HepG2 (cell line): ENCODE data around the gene ALB. TPM values are rescaled to one million over a fixed set of nuclear protein-coding genes. Genes with fewer than 3 reads are reported as not detected.

ENCODE experiments used
- FOXC1 ChIP-seq: sonication (generic); formaldehyde crosslinking; IDR thresholded peaks from 2 replicates; pipeline ENCODE4 v1.8.0; 2022; ENCODE audit warnings: mild to moderate bottlenecking, missing genetic modification reagents, borderline replicate concordance
- GABPA ChIP-seq, 2 experiments: IDR thresholded peaks; 2 replicates each; pipeline ENCODE4 v1.6.1; 2011 to 2016; ENCODE audit warnings: low read depth in 2 of 2, low read length in 1 of 2, missing biosample characterization in 1 of 2, missing genetic modification characterization in 1 of 2
- HBP1 ChIP-seq: IDR thresholded peaks from 2 replicates; pipeline ENCODE4 v1.6.1; 2016; ENCODE audit warnings: low read depth, control low read depth
- KLF11 ChIP-seq: IDR thresholded peaks from 2 replicates; pipeline ENCODE4 v1.6.1; 2016; ENCODE audit warnings: missing compliant biosample characterization
- MAF1 ChIP-seq: sonication (generic); formaldehyde crosslinking; IDR thresholded peaks from 2 replicates; pipeline ENCODE4 v1.5.0; 2020; ENCODE audit warnings: missing genetic modification reagents, borderline replicate concordance
- MAFK ChIP-seq, 2 experiments: IDR thresholded peaks in 1 of 2; conservative IDR thresholded peaks in 1 of 2; 2 replicates each; pipeline ENCODE4 v1.6.1; 2011; ENCODE audit warnings: improper control_type of control experiment in 2 of 2, low read length in 2 of 2
- MAZ ChIP-seq, 2 experiments: sonication (generic) in 1 of 2; formaldehyde crosslinking in 1 of 2; IDR thresholded peaks; 2 replicates each; pipeline versions ENCODE4 v1.5.0 to v1.6.1; 2012 to 2020; ENCODE audit warnings: low read depth in 2 of 2, mild to moderate bottlenecking in 2 of 2, borderline replicate concordance in 1 of 2, improper control_type of control experiment in 1 of 2, low read length in 1 of 2, missing genetic modification reagents in 1 of 2, moderate library complexity in 1 of 2
- MYC ChIP-seq: sonication (generic); formaldehyde crosslinking; IDR thresholded peaks from 2 replicates; pipeline ENCODE4 v1.9.0; 2021; ENCODE audit warnings: missing genetic modification reagents, borderline replicate concordance
- MYNN ChIP-seq: sonication (generic); formaldehyde crosslinking; IDR thresholded peaks from 2 replicates; pipeline ENCODE4 v1.4.0; 2020; ENCODE audit warnings: mild to moderate bottlenecking, low read depth, missing genetic modification reagents
- NFE2L1 ChIP-seq: sonication (generic); formaldehyde crosslinking; IDR thresholded peaks from 2 replicates; pipeline ENCODE4 v1.4.0; 2020; ENCODE audit warnings: missing genetic modification reagents, mild to moderate bottlenecking, borderline replicate concordance
- NPAS2 ChIP-seq: sonication (generic); formaldehyde crosslinking; IDR thresholded peaks from 2 replicates; pipeline ENCODE4 v1.8.0; 2022; ENCODE audit warnings: mild to moderate bottlenecking, missing genetic modification reagents, borderline replicate concordance
- SKI ChIP-seq: fragments of 450-650 bp; IDR thresholded peaks from one replicate; pipeline ENCODE4 v1.6.1; 2018; ENCODE audit warnings: mild to moderate bottlenecking; ENCODE audit not compliant: partially characterized antibody
- TGIF2 ChIP-seq: IDR thresholded peaks from 2 replicates; pipeline ENCODE4 v1.6.1; 2016; ENCODE audit warnings: control low read depth, missing compliant biosample characterization
- ZBTB14 ChIP-seq: sonication (generic); formaldehyde crosslinking; IDR thresholded peaks from 2 replicates; pipeline ENCODE4 v1.4.0; 2020; ENCODE audit warnings: missing genetic modification reagents
- ZNF205 ChIP-seq: IDR thresholded peaks from 2 replicates; pipeline ENCODE4 v1.6.1; 2018; ENCODE audit warnings: missing biosample characterization, missing genetic modification reagents
- ZNF619 ChIP-seq: sonication (generic); formaldehyde crosslinking; IDR thresholded peaks from 2 replicates; pipeline ENCODE4 v1.4.0; 2020; ENCODE audit warnings: mild to moderate bottlenecking, missing genetic modification reagents
- ZNF629 ChIP-seq: sonication (generic); formaldehyde crosslinking; conservative IDR thresholded peaks from 2 replicates; pipeline ENCODE4 v1.5.0; 2020; ENCODE audit warnings: missing genetic modification reagents
- ZNF687 ChIP-seq: sonication (generic); formaldehyde crosslinking; IDR thresholded peaks from 2 replicates; pipeline ENCODE4 v1.5.1; 2020; ENCODE audit warnings: mild to moderate bottlenecking, missing genetic modification reagents, moderate library complexity
- ZSCAN22 ChIP-seq: sonication (generic); formaldehyde crosslinking; IDR thresholded peaks from 2 replicates; pipeline ENCODE4 v1.4.0; 2020; ENCODE audit warnings: mild to moderate bottlenecking, missing genetic modification reagents
- ZSCAN30 ChIP-seq: sonication (generic); formaldehyde crosslinking; IDR thresholded peaks from 2 replicates; pipeline ENCODE4 v1.5.0; 2020; ENCODE audit warnings: mild to moderate bottlenecking, missing genetic modification reagents
- polyA plus RNA-seq, 8 experiments: library from polyadenylated mRNA; depleted of rRNA in 3 of 8; stranded (reverse) in 7 of 8; unstranded in 1 of 8; fragments of >200 nt; fragmentation: Illumina TruSeq in 4 of 8; extraction: Trizol in 4 of 8; gene quantifications; 2 replicates each; pipeline versions ENCODE4 v1.2.1 to v1.2.3, GENCODE V29; 2011 to 2016; ENCODE audit warnings: low read depth in 4 of 8, missing spikeins in 1 of 8, mixed read lengths in 1 of 8; ENCODE audit not compliant: insufficient read depth in 1 of 8
- total RNA-seq, 5 experiments: library from RNA; depleted of rRNA; stranded (reverse); fragments of >200 nt; fragmentation: Illumina TruSeq; extraction: Trizol; gene quantifications; 2 replicates each; pipeline ENCODE4 v1.2.3, GENCODE V29; 2016; ENCODE audit warnings: low read depth in 1 of 5
- TF ChIP-seq, protein P1 (sequence below): sonication (generic); formaldehyde crosslinking; IDR thresholded peaks from 2 replicates; pipeline ENCODE4 v1.4.0; 2020; ENCODE audit warnings: missing genetic modification reagents, mild to moderate bottlenecking, borderline replicate concordance

Gene ALB
- total and polyA plus RNA-seq, 2 of the 13 experiments (the other 11 are each of a cell fraction or from before 2014, with no cell fraction given), result 22,259 to 22,625 TPM

DNA sequence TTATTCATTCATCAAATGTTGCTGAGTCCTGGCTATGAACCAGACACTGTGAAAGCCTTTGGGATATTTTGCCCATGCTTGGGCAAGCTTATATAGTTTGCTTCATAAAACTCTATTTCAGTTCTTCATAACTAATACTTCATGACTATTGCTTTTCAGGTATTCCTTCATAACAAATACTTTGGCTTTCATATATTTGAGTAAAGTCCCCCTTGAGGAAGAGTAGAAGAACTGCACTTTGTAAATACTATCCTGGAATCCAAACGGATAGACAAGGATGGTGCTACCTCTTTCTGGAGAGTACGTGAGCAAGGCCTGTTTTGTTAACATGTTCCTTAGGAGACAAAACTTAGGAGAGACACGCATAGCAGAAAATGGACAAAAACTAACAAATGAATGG, 30.2 kb downstream of the ALB start (continued):
- TF ChIP-seq ZSCAN30 (CRISPR knock-in tag), result no peak
- no peak for TF ChIP-seq ZNF619 (CRISPR knock-in tag)
- no peak for TF ChIP-seq ZNF687 (CRISPR knock-in tag)
- TF ChIP-seq GABPA (IDR thresholded peaks at IDR 0.05; ENCODE audit: low read depth, low read length), result no peak
- TF ChIP-seq GABPA (CRISPR knock-in tag; IDR thresholded peaks at IDR 0.05; ENCODE audit: low read depth), result no peak
- TF ChIP-seq MAFK (conservative IDR thresholded peaks at IDR 0.05 in 1 of 2, IDR thresholded peaks at IDR 0.05 in 1 of 2; ENCODE audit: low read length in 2 of 2), result no peak
- no peak for TF ChIP-seq MYC (CRISPR knock-in tag)
- no peak for TF ChIP-seq ZNF629 (CRISPR knock-in tag)
- no peak for TF ChIP-seq NFE2L1 (CRISPR knock-in tag)
- no peak for TF ChIP-seq HBP1
- TF ChIP-seq TGIF2, result no peak
- TF ChIP-seq, protein P1, sequence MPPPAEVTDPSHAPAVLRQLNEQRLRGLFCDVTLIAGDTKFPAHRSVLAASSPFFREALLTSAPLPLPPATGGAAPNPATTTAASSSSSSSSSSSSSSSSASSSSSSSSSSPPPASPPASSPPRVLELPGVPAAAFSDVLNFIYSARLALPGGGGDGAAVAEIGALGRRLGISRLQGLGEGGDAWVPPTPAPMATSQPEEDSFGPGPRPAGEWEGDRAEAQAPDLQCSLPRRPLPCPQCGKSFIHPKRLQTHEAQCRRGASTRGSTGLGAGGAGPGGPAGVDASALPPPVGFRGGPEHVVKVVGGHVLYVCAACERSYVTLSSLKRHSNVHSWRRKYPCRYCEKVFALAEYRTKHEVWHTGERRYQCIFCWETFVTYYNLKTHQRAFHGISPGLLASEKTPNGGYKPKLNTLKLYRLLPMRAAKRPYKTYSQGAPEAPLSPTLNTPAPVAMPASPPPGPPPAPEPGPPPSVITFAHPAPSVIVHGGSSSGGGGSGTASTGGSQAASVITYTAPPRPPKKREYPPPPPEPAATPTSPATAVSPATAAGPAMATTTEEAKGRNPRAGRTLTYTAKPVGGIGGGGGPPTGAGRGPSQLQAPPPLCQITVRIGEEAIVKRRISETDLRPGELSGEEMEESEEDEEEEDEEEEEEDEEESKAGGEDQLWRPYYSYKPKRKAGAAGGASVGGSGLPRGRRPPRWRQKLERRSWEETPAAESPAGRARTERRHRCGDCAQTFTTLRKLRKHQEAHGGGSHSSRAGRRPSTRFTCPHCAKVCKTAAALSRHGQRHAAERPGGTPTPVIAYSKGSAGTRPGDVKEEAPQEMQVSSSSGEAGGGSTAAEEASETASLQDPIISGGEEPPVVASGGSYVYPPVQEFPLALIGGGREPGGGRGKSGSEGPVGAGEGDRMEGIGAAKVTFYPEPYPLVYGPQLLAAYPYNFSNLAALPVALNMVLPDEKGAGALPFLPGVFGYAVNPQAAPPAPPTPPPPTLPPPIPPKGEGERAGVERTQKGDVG (CRISPR knock-in tag), result no peak
- TF ChIP-seq FOXC1 (CRISPR knock-in tag), result no peak
- TF ChIP-seq MAF1 (CRISPR knock-in tag), result no peak
- no peak for TF ChIP-seq ZNF205 (CRISPR knock-in tag)
- TF ChIP-seq SKI, result no peak
- no peak for TF ChIP-seq NPAS2 (CRISPR knock-in tag)
- no peak for TF ChIP-seq ZSCAN22
- TF ChIP-seq MYNN, result no peak
- TF ChIP-seq KLF11 (CRISPR knock-in tag), result no peak
- TF ChIP-seq ZBTB14 (CRISPR knock-in tag), result no peak
- no peak for TF ChIP-seq MAZ (IDR thresholded peaks at IDR 0.05; ENCODE audit: borderline replicate concordance, low read depth, low read length)
- TF ChIP-seq MAZ (CRISPR knock-in tag; IDR thresholded peaks at IDR 0.05; ENCODE audit: low read depth), result no peak
